HG03442 (cell line): ENCODE data around the gene GALNT6.
A peak's percentile ranks its signal among the peaks of the same experiment; 100 is the strongest.

Experiments
- ATAC-seq: cut with Tn5 transposase; IDR thresholded peaks from one replicate; pipeline ENCODE4 v1.9.1; 2021; ENCODE audit warnings: mild to moderate bottlenecking, moderate library complexity; ENCODE audit not compliant: unreplicated experiment

The GALNT6 gene

GRCh38 chr12:51391283-51392123, at the start of gene GALNT6:
GALNT6 (minus strand) TSS chr12:51391406; CDS start chr12:51379781, 11,625 bp downstream.
- ATAC-seq, result peak; percentile 41

- no peak for ATAC-seq
Observed at GRCh38 chr12:51439330-51439729, 48.1 kb upstream of the GALNT6 start.

GRCh38 chr12:51437431-51437830, 46.2 kb upstream of the GALNT6 start:
- ATAC-seq, result no peak

- no peak for ATAC-seq
Observed at GRCh38 chr12:51434305-51434704, 43.1 kb upstream of the GALNT6 start.

GRCh38 chr12:51432921-51433320, 41.7 kb upstream of the GALNT6 start:
- ATAC-seq, result no peak

- ATAC-seq, result no peak
Observed at GRCh38 chr12:51430196-51430895, 39.1 kb upstream of the GALNT6 start.

- no peak for ATAC-seq
Observed at GRCh38 chr12:51429700-51430099, 38.5 kb upstream of the GALNT6 start.

GRCh38 chr12:51428256-51428655, 37.0 kb upstream of the GALNT6 start:
- no peak for ATAC-seq

GRCh38 chr12:51424662-51425539, 33.7 kb upstream of the GALNT6 start, which contains the start of gene SLC4A8:
SLC4A8 (plus strand) TSS chr12:51424831; CDS start chr12:51424988, 157 bp downstream.
- ATAC-seq, result peak; percentile 82

- ATAC-seq, result no peak
Observed at GRCh38 chr12:51424094-51424661, 33.0 kb upstream of the GALNT6 start.

- ATAC-seq, result no peak
Observed at GRCh38 chr12:51421266-51421884, 30.2 kb upstream of the GALNT6 start.

- no peak for ATAC-seq
Observed at GRCh38 chr12:51419425-51420193, 28.4 kb upstream of the GALNT6 start.

GRCh38 chr12:51417826-51418225, 26.6 kb upstream of the GALNT6 start:
- no peak for ATAC-seq

- ATAC-seq, result no peak
Observed at GRCh38 chr12:51415931-51416330, 24.7 kb upstream of the GALNT6 start.

- no peak for ATAC-seq
Observed at GRCh38 chr12:51413791-51414190, 22.6 kb upstream of the GALNT6 start.

GRCh38 chr12:51413149-51413548, 21.9 kb upstream of the GALNT6 start:
- no peak for ATAC-seq

- ATAC-seq, result no peak
Observed at GRCh38 chr12:51409846-51410245, 18.6 kb upstream of the GALNT6 start.

- ATAC-seq, result no peak
Observed at GRCh38 chr12:51407604-51408003, 16.4 kb upstream of the GALNT6 start.

GRCh38 chr12:51406859-51407258, 15.7 kb upstream of the GALNT6 start:
- no peak for ATAC-seq

GRCh38 chr12:51406290-51406689, 15.1 kb upstream of the GALNT6 start:
- no peak for ATAC-seq
